OCI-LY3 (cell line): Measurements from ENCODE around the gene RHBDF2.
"Not testable (repeated sequence)": the region's sequence is repeated elsewhere in the genome, so short reads cannot be mapped to it uniquely, and the experiment has no call there.

ENCODE experiments used
- H2AFZ ChIP-seq: fragments of 200-600, 300-600 bp; shearing (Covaris generic); 2 replicates; pipeline ENCODE4 v1.6.0; 2014; ENCODE audit warnings: antibody characterized with exemption, low read depth, low read length
- H3K27ac ChIP-seq: fragments of 200-600, 300-600 bp; sonication (generic); 2 replicates; pipeline ENCODE4 v1.5.1; 2014; ENCODE audit warnings: mild to moderate bottlenecking, low read length, moderate library complexity, mixed read lengths
- H3K27me3 ChIP-seq: fragments of 200-600, 300-600 bp; sonication (generic); 2 replicates; pipeline ENCODE4 v1.6.1; 2014; ENCODE audit warnings: low read depth, low read length, mixed read lengths
- H3K36me3 ChIP-seq: fragments of 200-600, 300-600 bp; sonication (generic); replicated peaks from 2 replicates; pipeline ENCODE3; 2014; ENCODE audit warnings: low read depth, low read length, mixed read lengths
- H3K4me1 ChIP-seq: fragments of 300-600, 200-600 bp; sonication (generic); 2 replicates; pipeline ENCODE4 v1.6.1; 2014; ENCODE audit warnings: low read length, mixed read lengths
- H3K4me2 ChIP-seq: fragments of 200-600, 300-600 bp; sonication (generic); 2 replicates; pipeline ENCODE4 v1.6.1; 2014; ENCODE audit warnings: low read length, mixed read lengths
- H3K4me3 ChIP-seq: fragments of 300-600, 200-600 bp; sonication (generic); 2 replicates; pipeline ENCODE4 v1.5.1; 2014; ENCODE audit warnings: antibody characterized with exemption, mild to moderate bottlenecking, low read length, moderate library complexity
- H3K79me2 ChIP-seq: fragments of 300-600, 200-600 bp; shearing (Covaris generic); 2 replicates; pipeline ENCODE4 v1.6.1; 2014; ENCODE audit warnings: mild to moderate bottlenecking, low read length, mixed read lengths
- H3K9ac ChIP-seq: fragments of 300-600, 200-600 bp; shearing (Covaris generic); 2 replicates; pipeline ENCODE4 v1.6.0; 2014; ENCODE audit warnings: mild to moderate bottlenecking, low read length, moderate library complexity
- H3K9me3 ChIP-seq: fragments of 200-600, 300-600 bp; shearing (Covaris generic); 2 replicates; pipeline ENCODE4 v1.6.1; 2014; ENCODE audit warnings: low read length, mixed read lengths; ENCODE audit not compliant: insufficient read depth
- H4K20me1 ChIP-seq: fragments of 200-600, 300-600 bp; sonication (generic); 2 replicates; pipeline ENCODE4 v1.6.1; 2016; ENCODE audit warnings: low read length, mixed read lengths; ENCODE audit not compliant: insufficient read depth
- CTCF ChIP-seq: fragments of 200-600, 300-600 bp; sonication (generic); IDR thresholded peaks from 2 replicates; pipeline ENCODE4 v1.5.1; 2014; ENCODE audit warnings: antibody characterized with exemption, low read length, low read depth
- EZH2phosphoT487 ChIP-seq: fragments of 200-600 bp; shearing (Covaris generic); IDR thresholded peaks from 2 replicates; pipeline ENCODE4 v1.6.1; 2018; ENCODE audit warnings: antibody characterized with exemption, mixed run types, low read depth

The RHBDF2 gene

GRCh38 chr17:76512366-76513305 lies 11.4 kb upstream of the RHBDF2 start:
- Histone ChIP-seq H2AFZ (no peak overlapping the region), H3K27me3 (no peaks in the 10 kb centered on the region), H3K79me2 (no peaks in the 10 kb centered on the region), H3K4me1 (peaks cover 11% of the 10 kb centered on the region), H3K4me3 (no peak overlapping the region), H3K36me3 (no peaks in the 10 kb centered on the region), H3K27ac (no peak overlapping the region), H4K20me1 (no peaks in the 10 kb centered on the region), H3K9me3 (no peaks in the 10 kb centered on the region), H3K9ac (no peak overlapping the region), H3K4me2 (no peak overlapping the region)
- TF ChIP-seq EZH2phosphoT487 (no peak), CTCF (no peak)

- TF ChIP-seq EZH2phosphoT487 (no peak), CTCF (no peak)
- H3K79me2 ChIP-seq: no peaks in the 10 kb centered on the region
- no peak overlapping the region for H3K27ac ChIP-seq
- peaks cover 11% of the 10 kb centered on the region for H3K4me1 ChIP-seq
- no peaks in the 10 kb centered on the region for H3K9me3 ChIP-seq
- H3K27me3 ChIP-seq: no peaks in the 10 kb centered on the region
- no peak overlapping the region for H3K4me2 ChIP-seq
- no peak overlapping the region for H2AFZ ChIP-seq
- H3K36me3 ChIP-seq: no peaks in the 10 kb centered on the region
- no peak overlapping the region for H3K4me3 ChIP-seq
- no peak overlapping the region for H3K9ac ChIP-seq
- H4K20me1 ChIP-seq: no peaks in the 10 kb centered on the region
These were observed 10.6 kb upstream of the RHBDF2 start for GRCh38 chr17:76511668-76512365.

GRCh38 chr17:76510831-76511244 lies 9.6 kb upstream of the RHBDF2 start:
- Histone ChIP-seq H3K9ac (no peak overlapping the region), H3K79me2 (no peaks in the 10 kb centered on the region), H3K4me2 (no peak overlapping the region), H3K4me1 (peaks cover 18% of the 10 kb centered on the region), H3K4me3 (no peak overlapping the region), H3K27ac (no peak overlapping the region), H3K9me3 (no peaks in the 10 kb centered on the region), H4K20me1 (no peaks in the 10 kb centered on the region), H3K27me3 (no peaks in the 10 kb centered on the region), H2AFZ (no peak overlapping the region), H3K36me3 (no peaks in the 10 kb centered on the region)
- TF ChIP-seq EZH2phosphoT487: no peak
- TF ChIP-seq CTCF: no peak

- H3K27me3 ChIP-seq, H3K79me2 ChIP-seq, H3K9me3 ChIP-seq, H3K36me3 ChIP-seq, H3K9ac ChIP-seq, H2AFZ ChIP-seq, H4K20me1 ChIP-seq, H3K4me3 ChIP-seq, H3K4me2 ChIP-seq, H3K27ac ChIP-seq: not testable (repeated sequence)
- peaks cover 10% of the 10 kb centered on the region for H3K4me1 ChIP-seq
These were observed 7.3 kb upstream of the RHBDF2 start for GRCh38 chr17:76508472-76509063.
